OCI-LY1 (cell line): ENCODE data around the gene EFEMP1.

Experiments used
- EZH2 ChIP-seq: fragments of 200-600 bp; sonication (generic), shearing (Covaris generic); IDR thresholded peaks from 2 replicates; pipeline ENCODE4 v1.8.0; 2017; ENCODE audit warnings: borderline replicate concordance, mixed run types, mild to moderate bottlenecking, antibody characterized with exemption, low read length, moderate library complexity, mixed read lengths
- TF ChIP-seq, protein P1 (sequence below): fragments of 200-600 bp; sonication (generic), shearing (Covaris generic); IDR thresholded peaks from 2 replicates; pipeline ENCODE4 v1.5.1; 2017; ENCODE audit warnings: mild to moderate bottlenecking, antibody characterized with exemption, low read length, moderate library complexity, mixed read lengths

DNA sequence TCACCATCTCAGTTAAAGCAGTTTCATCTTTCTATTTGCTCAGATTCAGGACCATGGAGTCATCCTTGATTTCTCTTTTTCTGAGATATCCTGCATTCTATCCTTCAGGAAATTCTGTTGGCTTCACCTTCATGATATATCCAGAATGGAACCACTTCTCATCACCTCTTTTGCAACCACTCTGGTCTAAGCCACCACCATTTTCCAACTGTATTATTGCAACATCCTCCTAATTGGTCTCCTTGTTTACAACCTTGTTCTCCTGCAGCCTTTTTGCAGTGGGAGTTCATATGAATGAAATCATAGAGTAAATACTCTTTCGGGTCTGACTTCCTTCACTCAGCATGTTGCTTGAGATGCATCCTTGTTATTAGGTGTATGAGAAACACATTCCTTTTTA, 3.4 kb upstream of the EFEMP1 start:
- TF ChIP-seq, protein P1, sequence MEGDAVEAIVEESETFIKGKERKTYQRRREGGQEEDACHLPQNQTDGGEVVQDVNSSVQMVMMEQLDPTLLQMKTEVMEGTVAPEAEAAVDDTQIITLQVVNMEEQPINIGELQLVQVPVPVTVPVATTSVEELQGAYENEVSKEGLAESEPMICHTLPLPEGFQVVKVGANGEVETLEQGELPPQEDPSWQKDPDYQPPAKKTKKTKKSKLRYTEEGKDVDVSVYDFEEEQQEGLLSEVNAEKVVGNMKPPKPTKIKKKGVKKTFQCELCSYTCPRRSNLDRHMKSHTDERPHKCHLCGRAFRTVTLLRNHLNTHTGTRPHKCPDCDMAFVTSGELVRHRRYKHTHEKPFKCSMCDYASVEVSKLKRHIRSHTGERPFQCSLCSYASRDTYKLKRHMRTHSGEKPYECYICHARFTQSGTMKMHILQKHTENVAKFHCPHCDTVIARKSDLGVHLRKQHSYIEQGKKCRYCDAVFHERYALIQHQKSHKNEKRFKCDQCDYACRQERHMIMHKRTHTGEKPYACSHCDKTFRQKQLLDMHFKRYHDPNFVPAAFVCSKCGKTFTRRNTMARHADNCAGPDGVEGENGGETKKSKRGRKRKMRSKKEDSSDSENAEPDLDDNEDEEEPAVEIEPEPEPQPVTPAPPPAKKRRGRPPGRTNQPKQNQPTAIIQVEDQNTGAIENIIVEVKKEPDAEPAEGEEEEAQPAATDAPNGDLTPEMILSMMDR, result no peak
- TF ChIP-seq EZH2, result no peak
